ENCODE measurements around the gene NDUFS8.

GRCh38 chr11:68036717-68037239 is 6.3 kb downstream of the NDUFS8 start:
- TF ChIP-seq CTCF (IDR thresholded peaks at IDR 0.05 in 2 of 3, conservative IDR thresholded peaks at IDR 0.05 in 1 of 3; ENCODE audit: control insufficient read depth in 2 of 3, extremely low read depth in 1 of 3, insufficient read depth in 1 of 3, low read depth in 3 of 3, low read length in 3 of 3), result no peak
- no peak for TF ChIP-seq HDAC2 (IDR thresholded peaks at IDR 0.05)
- no peak for TF ChIP-seq TCF7 (IDR thresholded peaks at IDR 0.05; ENCODE audit: borderline replicate concordance)
- no peak for TF ChIP-seq NFIC (IDR thresholded peaks at IDR 0.05; ENCODE audit: low read depth, low read length)
- peak; percentile 61 for TF ChIP-seq POLR2A (IDR thresholded peaks at IDR 0.05; ENCODE audit: low read depth, low read length)
- no peak for TF ChIP-seq YY1 (IDR thresholded peaks at IDR 0.05; ENCODE audit: low read depth, low read length)
- TF ChIP-seq EZH2 (IDR thresholded peaks at IDR 0.05; ENCODE audit: borderline replicate concordance, control insufficient read depth, low read depth, low read length), result no peak
- TF ChIP-seq SRF (IDR thresholded peaks at IDR 0.05; ENCODE audit: low read depth in 2 of 2, low read length in 2 of 2), result no peak
- TF ChIP-seq SREBF1 (IDR thresholded peaks at IDR 0.05; ENCODE audit: low read length), result no peak
- TF ChIP-seq BRCA1 (IDR thresholded peaks at IDR 0.05; ENCODE audit: low read depth, low read length), result no peak
- no peak for TF ChIP-seq NRF1 (conservative IDR thresholded peaks at IDR 0.05; ENCODE audit: low read depth, low read length)

All from GM12878 (cell line).